ENCODE results near the gene ENPP3.

The ENPP3 gene

DNA sequence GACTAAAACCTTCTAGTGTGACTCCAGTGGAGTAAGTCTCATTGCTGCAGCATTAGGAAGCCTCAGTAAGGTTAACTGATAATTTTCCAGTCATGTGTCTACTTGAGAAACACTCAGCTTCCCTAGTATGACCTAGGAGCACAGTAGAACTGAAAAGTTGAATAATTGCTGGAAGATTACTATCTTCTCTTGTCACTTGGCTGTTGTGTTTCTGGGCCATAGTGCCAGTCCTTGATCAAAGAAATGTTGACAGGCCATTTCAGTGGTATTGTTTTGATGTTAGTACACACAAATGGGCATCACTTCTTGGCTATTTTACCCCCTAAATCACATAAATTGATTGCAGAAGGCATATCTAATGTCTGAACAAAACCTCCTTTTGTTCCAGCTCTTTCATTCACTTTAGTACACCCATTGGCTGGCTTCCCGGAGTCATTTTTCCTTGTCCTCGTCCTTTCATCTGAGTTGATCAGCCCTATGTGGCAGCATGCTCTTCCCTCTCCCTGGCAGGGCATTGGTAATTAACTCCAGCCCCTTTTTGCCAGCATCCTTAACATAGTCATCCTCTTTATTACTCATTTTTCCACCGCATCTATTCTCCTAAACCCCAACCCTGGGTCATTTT is 6.0 kb downstream of the ENPP3 start:
- Histone ChIP-seq H3K9ac (ENCODE audit: low read length) (no peak overlapping the region), H3K27me3 (replicated peaks; ENCODE audit: control insufficient read depth, insufficient read depth, low read length) (no peaks in the 10 kb centered on the region), H3K4me3 (ENCODE audit: low read length) (no peak overlapping the region), H3K36me3 (ENCODE audit: control insufficient read depth, insufficient read depth, low read length, severe bottlenecking) (no peaks in the 10 kb centered on the region), H3K9me3 (ENCODE audit: control insufficient read depth, low read length) (no peaks in the 10 kb centered on the region), H3K4me1 (ENCODE audit: control insufficient read depth, insufficient read depth, low read length) (peaks cover 5% of the 10 kb centered on the region)
- DNase-seq (ENCODE audit: low read depth), result no peak

DNA sequence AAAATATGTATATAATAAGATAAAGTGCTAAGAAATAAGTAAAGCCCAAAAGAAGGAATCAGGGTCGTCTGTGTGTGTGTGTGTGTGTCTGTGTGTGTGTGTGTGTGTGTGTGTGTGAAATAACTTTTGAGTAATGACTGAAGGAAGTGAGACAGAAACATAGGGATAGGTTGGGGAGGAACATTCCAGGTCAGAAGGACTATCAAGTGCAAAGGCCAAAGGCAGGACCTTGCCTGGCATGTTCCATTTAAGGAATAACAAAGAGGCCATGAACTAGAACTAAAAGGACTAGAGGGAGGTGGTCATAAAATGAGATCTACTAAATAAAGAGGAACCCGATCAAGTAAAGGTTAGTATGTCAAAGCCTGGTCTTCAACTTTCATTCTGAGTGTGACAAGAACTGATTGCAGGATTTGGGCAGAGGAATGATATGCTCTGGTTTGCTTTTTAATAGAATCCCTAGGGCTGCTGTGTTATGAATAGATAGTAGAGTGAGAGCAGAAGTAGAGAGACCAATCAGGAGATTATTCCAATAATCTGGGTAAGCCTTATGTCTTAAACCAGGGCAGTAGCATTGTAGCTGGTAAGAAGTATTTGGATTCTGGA is 6.9 kb downstream of the ENPP3 start:
- Histone ChIP-seq H3K27me3 (replicated peaks; ENCODE audit: control insufficient read depth, insufficient read depth, low read length) (no peaks in the 10 kb centered on the region), H3K9me3 (ENCODE audit: control insufficient read depth, low read length) (no peaks in the 10 kb centered on the region), H3K9ac (ENCODE audit: low read length) (no peak overlapping the region), H3K4me3 (ENCODE audit: low read length) (no peak overlapping the region), H3K36me3 (ENCODE audit: control insufficient read depth, insufficient read depth, low read length, severe bottlenecking) (no peaks in the 10 kb centered on the region), H3K4me1 (ENCODE audit: control insufficient read depth, insufficient read depth, low read length) (peaks cover 5% of the 10 kb centered on the region)
- no peak for DNase-seq (ENCODE audit: low read depth)

DNA sequence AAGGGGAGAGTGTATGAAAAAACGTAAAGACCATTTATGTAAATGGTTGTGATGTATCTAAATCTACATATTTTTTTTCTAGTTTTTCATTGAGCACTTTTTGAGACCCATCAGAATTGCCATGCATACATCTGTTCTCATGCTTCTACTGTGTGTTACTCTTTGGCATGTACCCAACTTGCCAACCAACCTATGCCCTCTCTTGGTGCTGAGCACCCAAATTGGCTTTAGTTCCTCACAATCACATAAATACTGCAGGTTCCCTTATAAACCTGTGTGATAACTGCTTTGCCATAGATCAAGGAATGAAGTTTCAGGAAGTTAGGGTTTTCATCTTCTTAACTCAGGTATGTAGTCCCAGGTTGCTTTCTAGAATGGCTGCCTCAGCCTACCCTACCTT is 7.8 kb downstream of the ENPP3 start:
- Histone ChIP-seq H3K9me3 (ENCODE audit: control insufficient read depth, low read length) (no peaks in the 10 kb centered on the region), H3K9ac (ENCODE audit: low read length) (no peak overlapping the region), H3K36me3 (ENCODE audit: control insufficient read depth, insufficient read depth, low read length, severe bottlenecking) (no peaks in the 10 kb centered on the region), H3K4me1 (ENCODE audit: control insufficient read depth, insufficient read depth, low read length) (peaks cover 5% of the 10 kb centered on the region), H3K4me3 (ENCODE audit: low read length) (no peak overlapping the region), H3K27me3 (replicated peaks; ENCODE audit: control insufficient read depth, insufficient read depth, low read length) (no peaks in the 10 kb centered on the region)
- DNase-seq (ENCODE audit: low read depth), result no peak

DNA sequence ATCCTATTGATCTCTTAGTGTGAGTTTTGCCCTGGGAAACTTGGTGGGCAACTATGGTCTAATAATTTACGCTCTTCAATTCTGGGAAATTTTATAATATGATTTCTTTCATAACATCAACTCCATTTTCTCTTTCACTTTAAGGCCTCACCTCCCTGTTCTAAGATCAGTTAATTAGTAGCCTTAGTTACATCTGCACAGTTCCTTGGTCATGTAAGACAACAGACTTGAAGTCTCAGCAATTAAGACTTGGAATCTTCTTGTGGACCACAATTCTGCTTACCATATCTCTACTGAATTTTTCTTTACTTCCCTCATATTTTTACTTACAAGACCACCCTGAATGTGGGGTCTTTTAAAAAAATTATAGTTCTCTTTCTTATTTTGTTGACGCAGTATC is 8.7 kb downstream of the ENPP3 start:
- DNase-seq (ENCODE audit: low read depth), result no peak
- no peaks in the 10 kb centered on the region for H3K27me3 ChIP-seq (replicated peaks; ENCODE audit: control insufficient read depth, insufficient read depth, low read length)
- H3K9ac ChIP-seq (ENCODE audit: low read length), result no peak overlapping the region
- no peaks in the 10 kb centered on the region for H3K36me3 ChIP-seq (ENCODE audit: control insufficient read depth, insufficient read depth, low read length, severe bottlenecking)
- H3K9me3 ChIP-seq (ENCODE audit: control insufficient read depth, low read length), result no peaks in the 10 kb centered on the region
- no peak overlapping the region for H3K4me3 ChIP-seq (ENCODE audit: low read length)
- peaks cover 5% of the 10 kb centered on the region for H3K4me1 ChIP-seq (ENCODE audit: control insufficient read depth, insufficient read depth, low read length)

DNA sequence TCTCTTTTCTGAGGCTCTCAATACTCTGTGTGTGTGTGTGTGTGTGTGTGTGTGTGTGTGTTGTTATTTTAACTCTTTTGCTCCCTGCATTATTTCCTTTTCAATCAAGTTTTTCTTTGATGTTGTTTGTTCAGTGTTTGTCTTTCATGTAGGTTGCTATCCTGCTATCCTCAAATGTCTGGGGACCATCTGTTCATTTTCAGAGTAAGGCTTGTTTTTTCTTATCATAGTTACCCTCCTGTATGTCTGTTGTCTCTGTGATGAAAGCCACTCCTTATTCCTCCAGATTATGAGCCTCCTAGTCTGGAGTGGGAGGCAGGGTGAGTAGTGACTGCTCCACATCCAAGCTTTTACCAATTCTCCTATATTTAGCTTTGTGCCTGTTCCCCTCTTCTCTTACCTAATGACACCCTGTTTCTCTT is 9.2 kb downstream of the ENPP3 start:
- Histone ChIP-seq H3K9ac (ENCODE audit: low read length) (no peak overlapping the region), H3K4me3 (ENCODE audit: low read length) (no peak overlapping the region), H3K9me3 (ENCODE audit: control insufficient read depth, low read length) (no peaks in the 10 kb centered on the region), H3K27me3 (replicated peaks; ENCODE audit: control insufficient read depth, insufficient read depth, low read length) (no peaks in the 10 kb centered on the region), H3K4me1 (ENCODE audit: control insufficient read depth, insufficient read depth, low read length) (peaks cover 5% of the 10 kb centered on the region), H3K36me3 (ENCODE audit: control insufficient read depth, insufficient read depth, low read length, severe bottlenecking) (no peaks in the 10 kb centered on the region)
- no peak for DNase-seq (ENCODE audit: low read depth)

DNA sequence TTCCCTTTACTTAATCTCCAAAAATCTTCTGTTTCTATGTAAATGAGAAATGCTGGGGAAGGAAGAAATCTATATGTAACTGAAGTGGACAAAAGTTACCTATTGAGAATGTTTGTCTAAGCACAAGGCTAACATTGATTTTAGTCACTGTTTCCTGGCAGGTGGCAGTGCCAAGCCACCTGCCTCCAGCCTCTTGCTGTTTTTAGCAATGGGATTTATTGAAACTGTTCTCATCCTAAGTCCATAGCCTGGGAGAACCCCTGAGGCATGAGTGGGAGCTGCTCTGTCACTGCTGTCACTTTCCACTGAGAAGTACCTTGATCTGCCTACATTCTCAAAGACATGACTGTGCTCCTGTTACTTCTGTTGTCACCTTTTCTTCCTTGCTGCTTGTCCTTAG is 14.7 kb downstream of the ENPP3 start:
- peaks cover 5% of the 10 kb centered on the region for H3K27me3 ChIP-seq (replicated peaks; ENCODE audit: control insufficient read depth, insufficient read depth, low read length)
- H3K4me1 ChIP-seq (ENCODE audit: control insufficient read depth, insufficient read depth, low read length), result no peaks in the 10 kb centered on the region
- no peak for DNase-seq (ENCODE audit: low read depth)
- no peaks in the 10 kb centered on the region for H3K36me3 ChIP-seq (ENCODE audit: control insufficient read depth, insufficient read depth, low read length, severe bottlenecking)
- no peaks in the 10 kb centered on the region for H3K9me3 ChIP-seq (ENCODE audit: control insufficient read depth, low read length)
- no peak overlapping the region for H3K9ac ChIP-seq (ENCODE audit: low read length)
- H3K4me3 ChIP-seq (ENCODE audit: low read length), result no peak overlapping the region

DNA sequence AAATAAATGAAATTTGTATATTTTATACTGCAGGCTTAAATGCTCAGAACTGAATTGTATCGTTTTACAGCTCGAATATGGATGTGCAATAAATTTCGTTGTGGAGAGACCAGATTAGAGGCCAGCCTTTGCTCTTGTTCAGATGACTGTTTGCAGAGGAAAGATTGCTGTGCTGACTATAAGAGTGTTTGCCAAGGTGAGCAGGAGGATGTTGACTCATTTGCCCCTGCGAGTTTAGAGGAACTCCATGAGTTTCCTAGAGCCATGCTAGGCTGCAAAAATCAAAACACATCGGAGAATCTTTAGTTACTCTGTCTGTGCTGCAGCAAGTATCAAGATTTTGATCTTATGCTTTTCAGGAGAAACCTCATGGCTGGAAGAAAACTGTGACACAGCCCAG is 15.4 kb downstream of the ENPP3 start:
- no peak for DNase-seq (ENCODE audit: low read depth)
- Histone ChIP-seq H3K27me3 (replicated peaks; ENCODE audit: control insufficient read depth, insufficient read depth, low read length) (peaks cover 5% of the 10 kb centered on the region), H3K36me3 (ENCODE audit: control insufficient read depth, insufficient read depth, low read length, severe bottlenecking) (no peaks in the 10 kb centered on the region), H3K4me3 (ENCODE audit: low read length) (no peak overlapping the region), H3K4me1 (ENCODE audit: control insufficient read depth, insufficient read depth, low read length) (no peaks in the 10 kb centered on the region), H3K9me3 (ENCODE audit: control insufficient read depth, low read length) (no peaks in the 10 kb centered on the region), H3K9ac (ENCODE audit: low read length) (no peak overlapping the region)

DNA sequence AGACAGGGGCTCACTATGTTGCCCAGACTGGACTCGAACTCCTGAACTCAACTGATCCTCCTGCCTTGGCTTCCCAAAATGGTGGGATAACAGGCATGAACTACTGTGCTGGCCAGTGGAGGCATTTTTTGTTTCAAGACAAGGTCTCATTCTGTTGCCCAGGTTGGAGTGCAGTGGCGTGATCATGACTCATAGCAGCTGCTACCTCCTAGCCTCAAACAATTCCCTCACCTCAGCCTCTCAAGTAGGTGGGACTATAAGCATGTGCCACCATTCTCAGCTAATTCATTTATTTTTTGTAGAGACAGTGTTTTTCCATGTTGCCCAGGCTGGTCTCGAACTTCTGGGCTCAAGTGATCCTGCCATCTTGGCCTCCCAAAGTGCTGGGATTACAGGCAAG is 17.2 kb downstream of the ENPP3 start:
- DNase-seq (ENCODE audit: low read depth), result no peak
- H3K36me3 ChIP-seq (ENCODE audit: control insufficient read depth, insufficient read depth, low read length, severe bottlenecking), result no peaks in the 10 kb centered on the region
- H3K27me3 ChIP-seq (replicated peaks; ENCODE audit: control insufficient read depth, insufficient read depth, low read length), result peaks cover 5% of the 10 kb centered on the region
- H3K4me1 ChIP-seq (ENCODE audit: control insufficient read depth, insufficient read depth, low read length), result no peaks in the 10 kb centered on the region
- no peaks in the 10 kb centered on the region for H3K9me3 ChIP-seq (ENCODE audit: control insufficient read depth, low read length)
- no peak overlapping the region for H3K4me3 ChIP-seq (ENCODE audit: low read length)
- H3K9ac ChIP-seq (ENCODE audit: low read length), result no peak overlapping the region

DNA sequence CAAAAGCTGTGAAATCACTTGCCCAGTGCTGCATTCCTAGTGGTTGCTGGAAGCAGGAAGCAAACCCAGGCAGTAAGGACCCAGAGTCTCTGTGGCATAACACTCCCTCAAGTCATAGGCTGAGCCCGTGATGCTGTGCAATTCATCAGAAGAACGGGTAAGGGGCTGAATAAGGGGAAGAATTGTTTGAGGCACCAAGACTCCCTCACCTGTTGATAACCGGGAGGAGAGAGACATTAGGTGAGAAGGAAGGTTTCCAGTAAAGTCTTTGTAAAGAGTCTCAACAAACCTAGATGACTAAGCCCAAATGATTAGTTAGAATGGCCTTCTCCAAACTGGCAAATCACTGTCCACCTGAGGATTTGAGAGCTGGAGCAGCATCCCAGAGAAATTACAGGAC is 18.3 kb downstream of the ENPP3 start:
- DNase-seq (ENCODE audit: low read depth), result no peak
- Histone ChIP-seq H3K9ac (ENCODE audit: low read length) (no peak overlapping the region), H3K27me3 (replicated peaks; ENCODE audit: control insufficient read depth, insufficient read depth, low read length) (peaks cover 5% of the 10 kb centered on the region), H3K4me3 (ENCODE audit: low read length) (no peak overlapping the region), H3K9me3 (ENCODE audit: control insufficient read depth, low read length) (no peaks in the 10 kb centered on the region), H3K36me3 (ENCODE audit: control insufficient read depth, insufficient read depth, low read length, severe bottlenecking) (no peaks in the 10 kb centered on the region), H3K4me1 (ENCODE audit: control insufficient read depth, insufficient read depth, low read length) (no peaks in the 10 kb centered on the region)

DNA sequence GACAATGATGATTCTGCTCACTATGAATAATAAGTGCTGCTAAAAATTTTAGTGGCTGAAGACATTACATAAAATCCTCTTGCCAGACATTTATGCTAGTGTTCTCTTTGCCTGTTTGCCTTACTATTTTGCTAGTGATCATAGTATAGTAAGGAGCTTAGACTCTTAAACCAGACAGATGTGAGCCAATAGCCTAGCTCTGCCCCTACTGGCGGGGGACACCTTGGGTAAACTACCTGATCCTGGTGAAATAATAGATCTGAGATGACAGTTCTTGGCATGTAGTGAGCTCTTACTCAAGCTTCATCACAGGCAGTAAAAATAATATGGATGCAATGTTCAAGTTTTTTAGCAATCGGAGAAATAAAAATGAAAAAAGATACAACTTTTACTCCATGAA is 18.8 kb downstream of the ENPP3 start:
- Histone ChIP-seq H3K4me3 (ENCODE audit: low read length) (no peak overlapping the region), H3K27me3 (replicated peaks; ENCODE audit: control insufficient read depth, insufficient read depth, low read length) (peaks cover 5% of the 10 kb centered on the region), H3K36me3 (ENCODE audit: control insufficient read depth, insufficient read depth, low read length, severe bottlenecking) (no peaks in the 10 kb centered on the region), H3K9ac (ENCODE audit: low read length) (no peak overlapping the region), H3K9me3 (ENCODE audit: control insufficient read depth, low read length) (no peaks in the 10 kb centered on the region), H3K4me1 (ENCODE audit: control insufficient read depth, insufficient read depth, low read length) (no peaks in the 10 kb centered on the region)
- DNase-seq (ENCODE audit: low read depth), result no peak

DNA sequence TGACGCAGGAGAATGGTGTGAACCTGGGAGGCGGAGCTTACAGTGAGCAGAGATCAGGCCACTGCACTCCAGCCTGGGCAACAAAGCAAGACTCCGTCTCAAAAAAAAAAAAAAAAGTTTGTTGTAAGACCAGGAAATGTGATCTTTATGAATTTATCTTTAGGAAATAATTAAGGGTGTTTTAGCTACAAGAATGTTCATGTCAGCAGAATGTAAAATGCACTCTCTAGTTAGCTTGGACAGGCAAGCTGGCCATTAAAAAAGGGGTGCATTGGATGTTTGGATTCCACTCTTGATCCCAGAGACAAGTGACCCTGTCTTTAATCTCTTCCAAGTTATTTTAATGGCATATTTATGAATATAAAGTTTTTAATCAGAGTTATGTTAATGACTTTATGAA is 19.6 kb downstream of the ENPP3 start:
- no peak overlapping the region for H3K9ac ChIP-seq (ENCODE audit: low read length)
- H3K27me3 ChIP-seq (replicated peaks; ENCODE audit: control insufficient read depth, insufficient read depth, low read length), result peaks cover 5% of the 10 kb centered on the region
- H3K36me3 ChIP-seq (ENCODE audit: control insufficient read depth, insufficient read depth, low read length, severe bottlenecking), result no peaks in the 10 kb centered on the region
- DNase-seq (ENCODE audit: low read depth), result no peak
- H3K4me3 ChIP-seq (ENCODE audit: low read length), result no peak overlapping the region
- no peaks in the 10 kb centered on the region for H3K9me3 ChIP-seq (ENCODE audit: control insufficient read depth, low read length)
- H3K4me1 ChIP-seq (ENCODE audit: control insufficient read depth, insufficient read depth, low read length), result no peaks in the 10 kb centered on the region

DNA sequence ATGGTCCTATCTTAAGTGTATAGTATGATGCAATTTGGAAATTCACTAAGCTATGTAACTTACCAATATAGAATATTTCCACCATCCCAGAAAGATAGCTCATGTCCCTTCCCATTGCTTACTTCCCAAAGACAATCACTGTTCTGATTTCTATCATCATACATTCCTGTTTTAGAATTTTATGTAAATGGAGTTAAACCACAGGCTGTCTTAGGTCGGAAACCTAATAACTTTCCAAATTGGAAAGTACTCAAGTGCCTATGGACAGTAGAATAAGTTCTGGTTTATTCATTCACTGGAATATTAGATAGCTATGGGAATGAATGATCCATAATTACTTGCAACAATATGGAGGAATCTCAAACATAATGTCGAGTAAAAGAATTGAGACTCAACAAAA is 20.1 kb downstream of the ENPP3 start:
- Histone ChIP-seq H3K36me3 (ENCODE audit: control insufficient read depth, insufficient read depth, low read length, severe bottlenecking) (no peaks in the 10 kb centered on the region), H3K27me3 (replicated peaks; ENCODE audit: control insufficient read depth, insufficient read depth, low read length) (no peaks in the 10 kb centered on the region), H3K4me3 (ENCODE audit: low read length) (no peak overlapping the region), H3K9me3 (ENCODE audit: control insufficient read depth, low read length) (no peaks in the 10 kb centered on the region), H3K4me1 (ENCODE audit: control insufficient read depth, insufficient read depth, low read length) (no peaks in the 10 kb centered on the region), H3K9ac (ENCODE audit: low read length) (no peak overlapping the region)
- DNase-seq (ENCODE audit: low read depth), result no peak

Data from adipocyte (in vitro differentiated cells).